ENCODE data around the gene PLCD1.
"Not testable (repeated sequence)": the region's sequence is repeated elsewhere in the genome, so short reads cannot be mapped to it uniquely, and the experiment has no call there.

Gene PLCD1

DNA sequence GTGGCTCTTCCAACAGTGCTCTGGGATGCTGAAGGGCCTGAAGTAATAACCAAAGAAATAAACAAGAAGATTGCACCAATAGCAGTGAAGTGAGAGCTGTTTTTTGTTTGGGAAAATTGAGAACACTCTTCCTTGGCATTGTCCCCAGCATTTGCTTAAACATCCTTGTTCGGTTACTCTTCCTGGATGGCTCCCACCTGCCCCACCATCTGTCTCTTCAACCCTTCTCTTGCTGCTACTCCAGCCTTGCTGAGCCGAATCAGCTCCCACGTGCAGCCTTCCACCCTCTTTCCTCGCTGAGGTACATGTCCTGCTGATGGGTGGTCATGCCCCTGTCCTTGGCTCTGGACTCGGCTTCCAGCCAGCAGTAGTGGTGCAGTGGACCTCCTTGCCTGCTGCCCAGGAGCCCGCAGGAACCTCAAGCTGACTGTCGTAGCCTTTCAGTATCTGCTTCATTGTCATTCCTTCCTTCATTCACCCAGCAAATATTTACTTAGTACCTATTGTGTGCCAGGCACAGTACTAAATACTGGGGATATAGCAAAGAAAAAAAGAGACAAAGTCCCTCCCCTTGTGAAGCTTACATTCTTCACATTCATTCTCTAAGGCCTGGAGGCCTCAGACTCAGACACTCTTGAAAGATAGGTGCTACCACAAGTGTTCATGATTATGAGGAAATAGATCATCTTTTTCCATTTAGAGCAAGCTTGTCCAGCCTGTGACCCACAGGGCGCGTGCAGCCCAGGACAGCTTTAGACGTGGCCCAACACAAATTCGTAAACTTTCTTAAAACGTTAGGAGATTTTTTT lies 56.0 kb downstream of the PLCD1 start:
- no peak for DNase-seq (ENCODE audit: low read depth)
- H3K4me3 ChIP-seq (ENCODE audit: low read depth, low read length) = no peak overlapping the region

DNA sequence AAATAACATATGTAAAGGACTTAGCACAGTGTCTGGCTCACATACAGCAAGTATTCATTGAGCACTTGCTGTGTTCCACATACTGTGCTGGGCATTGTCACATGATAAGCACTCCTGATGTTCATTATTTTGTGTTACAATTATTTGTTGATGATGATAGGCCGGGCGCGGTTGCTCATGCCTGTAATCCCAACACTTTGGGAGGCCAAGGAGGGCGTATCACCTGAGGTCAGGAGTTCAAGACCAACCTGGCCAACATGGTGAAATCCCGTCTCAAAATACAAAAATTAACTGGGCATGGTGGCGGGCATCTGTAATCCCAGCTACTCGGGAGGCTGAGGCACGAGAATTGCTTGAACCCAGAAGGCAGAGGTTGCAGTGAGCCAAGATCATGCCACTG lies 57.4 kb downstream of the PLCD1 start:
- H3K4me3 ChIP-seq (ENCODE audit: low read depth, low read length); DNase-seq (ENCODE audit: low read depth): not testable (repeated sequence)

DNA sequence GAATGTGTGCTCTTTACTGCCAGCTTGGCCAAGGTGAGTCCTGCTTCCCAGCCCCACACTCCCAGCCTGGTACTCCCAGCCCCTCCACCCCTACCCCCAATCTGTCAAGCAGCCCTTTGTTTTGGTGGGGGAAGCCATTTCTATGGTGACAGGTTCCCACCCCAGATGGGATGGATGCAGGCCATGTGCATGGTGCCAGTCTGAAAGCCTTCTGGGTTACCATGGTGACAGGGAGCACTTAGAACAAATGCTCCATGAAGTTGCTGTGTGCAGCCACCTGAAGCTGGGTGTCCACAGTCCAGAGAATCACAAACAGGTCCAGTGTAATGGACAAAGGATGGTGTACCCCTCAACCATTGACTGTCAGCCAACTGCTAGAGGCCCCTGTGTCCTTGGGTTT lies 58.0 kb downstream of the PLCD1 start:
- H3K4me3 ChIP-seq (ENCODE audit: low read depth, low read length) = no peak overlapping the region
- no peak for DNase-seq (ENCODE audit: low read depth)

DNA sequence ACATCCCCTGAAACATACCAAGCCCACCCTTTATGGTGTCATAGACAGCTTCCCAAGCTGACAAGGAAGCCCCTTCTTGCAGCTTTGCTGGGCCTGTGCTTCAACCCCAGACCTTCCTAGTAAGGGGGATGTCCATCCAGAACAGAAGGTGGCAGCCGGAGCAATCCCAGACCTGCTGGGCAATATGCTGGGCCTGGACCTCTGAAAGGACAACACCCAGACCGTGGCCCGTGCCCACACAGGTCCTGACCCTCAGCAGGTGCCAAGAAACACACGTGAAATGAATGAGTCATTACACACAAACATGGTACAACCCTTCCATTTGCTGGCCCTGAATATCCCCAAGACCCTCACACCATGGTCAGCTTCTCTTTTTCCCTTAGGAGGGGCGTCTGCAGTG lies 58.6 kb downstream of the PLCD1 start:
- no peak overlapping the region for H3K4me3 ChIP-seq (ENCODE audit: low read depth, low read length)
- no peak for DNase-seq (ENCODE audit: low read depth)

DNA sequence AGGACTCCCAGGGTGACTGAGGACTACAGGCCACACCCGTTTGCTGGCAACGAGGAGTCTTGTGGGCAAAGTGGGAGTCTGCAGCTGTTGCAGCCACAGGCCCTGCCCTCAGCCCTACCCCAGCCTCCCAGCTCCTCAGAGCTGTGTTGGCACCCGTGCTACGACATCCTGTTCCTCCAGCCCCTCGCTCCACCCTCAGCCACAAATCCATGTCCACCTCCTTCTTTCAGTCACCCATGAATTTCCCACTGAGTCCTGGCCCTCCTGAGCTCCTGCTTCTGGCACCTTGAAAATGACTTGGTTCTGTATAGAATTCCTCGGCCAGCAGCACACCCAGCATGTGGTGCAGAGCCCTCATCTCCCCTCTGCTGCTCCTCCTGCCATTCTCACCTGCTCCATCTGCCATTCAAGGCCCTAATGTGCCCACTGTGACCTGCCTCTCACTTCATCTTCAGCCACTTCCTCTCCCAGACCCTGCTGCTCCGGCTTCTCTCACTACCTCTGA lies 59.8 kb downstream of the PLCD1 start:
- DNase-seq (ENCODE audit: low read depth) = peak; percentile 24
- H3K4me3 ChIP-seq (ENCODE audit: low read depth, low read length) = no peak overlapping the region

DNA sequence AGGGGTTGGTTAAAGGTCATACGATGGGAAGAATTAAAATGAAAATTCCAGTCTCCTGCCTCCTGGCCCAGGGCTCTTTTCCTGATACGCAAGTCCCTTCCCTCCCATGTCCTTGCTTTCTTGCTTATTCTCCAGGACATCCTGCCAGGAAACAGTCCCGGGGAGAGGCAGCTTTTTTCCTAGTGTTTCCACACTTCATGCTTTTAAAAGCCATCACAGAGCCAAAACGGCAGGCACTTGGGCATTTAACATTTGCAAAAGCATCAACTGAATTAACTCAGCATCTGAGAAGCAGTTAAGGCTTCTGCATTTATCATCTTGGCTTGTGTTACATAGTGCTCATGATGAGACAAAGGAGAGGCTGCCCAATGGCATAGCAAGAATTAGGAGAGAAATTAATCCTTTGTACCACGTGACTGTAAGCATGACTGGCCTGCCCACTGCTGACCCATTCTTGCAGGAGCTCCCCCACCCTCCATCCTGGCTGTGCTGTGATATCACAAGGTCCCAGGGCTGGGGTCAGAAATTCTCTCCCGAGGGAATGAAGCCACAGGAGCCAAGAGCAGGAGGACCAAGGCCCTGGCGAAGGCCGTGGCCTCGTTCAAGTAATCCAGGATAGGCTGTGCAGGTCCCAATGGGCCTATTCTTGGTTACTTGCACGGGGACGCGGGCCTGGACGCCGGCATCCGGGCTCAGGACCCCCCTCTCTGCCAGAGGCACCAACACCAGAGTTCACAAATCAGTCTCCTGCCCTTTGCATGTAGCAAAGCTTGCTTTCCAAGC lies 60.4 kb downstream of the PLCD1 start:
- H3K4me3 ChIP-seq (ENCODE audit: low read depth, low read length) = no peak overlapping the region
- DNase-seq (ENCODE audit: low read depth) = no peak

DNA sequence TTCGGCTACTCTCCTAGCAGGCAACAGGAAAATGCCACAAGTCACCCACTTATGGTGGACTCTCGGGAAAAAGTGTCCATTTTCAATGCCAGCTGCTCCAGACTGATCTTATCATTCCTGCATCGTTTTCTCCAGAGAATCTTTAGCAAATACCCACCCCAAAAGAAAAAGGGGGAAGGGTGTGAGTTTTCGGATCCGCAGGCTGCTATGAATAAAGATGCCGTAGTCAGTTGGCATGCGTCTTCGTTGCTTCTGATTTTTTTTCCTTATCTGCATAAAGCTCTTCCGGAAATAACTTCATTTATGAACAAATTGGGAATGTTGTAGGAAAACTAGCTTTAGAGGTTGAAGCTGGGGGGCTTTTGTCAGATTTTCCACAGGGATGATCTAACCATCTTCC lies 61.2 kb downstream of the PLCD1 start:
- DNase-seq (ENCODE audit: low read depth) = no peak
- no peak overlapping the region for H3K4me3 ChIP-seq (ENCODE audit: low read depth, low read length)

DNA sequence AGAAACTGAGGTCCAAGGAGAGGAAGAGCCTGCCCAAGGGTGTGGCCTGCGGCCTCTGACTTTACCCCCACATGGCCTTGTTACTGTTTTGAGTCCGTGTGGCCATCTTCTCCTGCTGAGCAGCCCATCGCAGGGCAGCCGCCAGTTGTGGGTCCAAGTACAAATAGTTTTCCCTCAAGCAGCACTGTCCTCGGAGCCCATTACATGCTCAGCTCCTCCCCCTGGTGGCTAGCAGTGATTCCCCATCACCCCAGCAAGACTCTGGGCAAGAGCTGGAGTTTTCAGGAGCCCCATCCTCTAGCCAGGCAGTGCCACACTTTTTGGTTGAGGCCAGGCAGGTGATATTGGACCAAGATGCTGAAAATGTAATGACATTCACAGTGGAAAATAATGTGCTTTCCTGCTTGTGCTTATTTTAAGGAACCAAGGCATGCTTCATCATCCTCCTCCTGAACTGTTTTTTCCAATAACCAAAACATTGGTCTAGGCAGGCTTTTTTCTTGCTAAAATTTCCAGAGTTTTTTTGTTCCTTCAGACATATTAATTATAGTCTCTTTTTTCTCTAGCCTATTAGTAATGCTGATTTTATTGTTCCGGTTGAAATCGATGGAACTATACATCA lies 62.1 kb downstream of the PLCD1 start:
- DNase-seq (ENCODE audit: low read depth) = no peak
- H3K4me3 ChIP-seq (ENCODE audit: low read depth, low read length) = no peak overlapping the region

DNA sequence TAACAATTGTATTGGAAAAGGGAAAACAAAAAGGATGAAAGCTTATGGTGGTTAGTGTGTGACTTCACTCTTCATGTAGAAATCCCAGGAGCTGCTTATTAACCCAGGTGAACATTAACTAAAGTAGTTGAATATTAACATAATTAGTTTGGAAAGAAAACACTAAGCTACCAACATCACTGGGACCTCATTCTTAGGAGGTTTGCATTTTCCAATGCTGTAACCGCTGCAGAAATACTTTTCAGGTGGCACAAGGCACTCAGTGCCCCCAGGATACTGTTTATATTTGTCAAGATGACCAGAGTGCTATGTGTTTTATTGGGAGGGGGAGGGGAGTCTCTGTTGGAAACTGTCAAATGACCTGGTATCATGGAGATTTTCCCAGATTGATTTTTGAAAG lies 64.7 kb downstream of the PLCD1 start:
- DNase-seq (ENCODE audit: low read depth) = no peak

DNA sequence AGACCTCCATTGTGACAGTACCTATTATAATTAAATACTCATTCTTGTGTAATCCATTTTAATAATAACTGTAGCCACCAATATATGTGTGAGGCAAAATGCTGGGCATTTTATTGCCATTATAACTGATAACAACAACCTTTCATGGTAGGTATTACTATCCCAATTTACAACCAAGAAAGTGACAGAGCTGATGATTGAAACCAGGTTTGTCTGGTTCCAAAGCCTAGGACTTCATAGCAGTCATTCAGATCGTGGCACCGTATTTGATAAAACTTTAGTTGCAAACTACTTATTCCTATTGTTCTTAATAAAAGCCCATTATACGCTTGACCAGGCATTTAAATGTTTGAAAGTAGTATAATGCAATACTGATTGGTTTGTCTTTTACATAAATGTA lies 65.3 kb downstream of the PLCD1 start:
- no peak for DNase-seq (ENCODE audit: low read depth)
- no peak overlapping the region for H3K4me3 ChIP-seq (ENCODE audit: low read depth, low read length)

More for the DNA sequence above, 64.7 kb downstream of the PLCD1 start:
- H3K4me3 ChIP-seq (ENCODE audit: low read depth, low read length) = no peak overlapping the region

DNA sequence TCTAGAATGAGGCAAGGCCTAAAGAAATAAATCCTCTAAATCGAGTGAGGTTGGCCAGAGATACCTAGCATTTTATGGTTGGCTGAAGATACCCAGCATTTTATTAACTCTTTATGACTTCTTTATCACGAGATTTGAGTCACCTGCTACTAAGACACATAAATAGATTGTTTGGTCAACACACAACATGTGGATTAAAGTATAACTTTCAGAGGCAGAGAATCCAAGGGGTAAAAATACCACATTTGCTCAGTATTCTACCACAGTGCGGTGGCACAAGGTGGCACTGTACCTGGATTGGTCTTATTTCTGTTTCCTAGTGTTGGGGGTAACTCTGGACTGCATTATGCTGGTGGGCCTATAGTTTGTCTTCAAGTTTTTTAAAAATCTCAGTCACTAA lies 65.8 kb downstream of the PLCD1 start:
- H3K4me3 ChIP-seq (ENCODE audit: low read depth, low read length) = no peak overlapping the region
- no peak for DNase-seq (ENCODE audit: low read depth)

DNA sequence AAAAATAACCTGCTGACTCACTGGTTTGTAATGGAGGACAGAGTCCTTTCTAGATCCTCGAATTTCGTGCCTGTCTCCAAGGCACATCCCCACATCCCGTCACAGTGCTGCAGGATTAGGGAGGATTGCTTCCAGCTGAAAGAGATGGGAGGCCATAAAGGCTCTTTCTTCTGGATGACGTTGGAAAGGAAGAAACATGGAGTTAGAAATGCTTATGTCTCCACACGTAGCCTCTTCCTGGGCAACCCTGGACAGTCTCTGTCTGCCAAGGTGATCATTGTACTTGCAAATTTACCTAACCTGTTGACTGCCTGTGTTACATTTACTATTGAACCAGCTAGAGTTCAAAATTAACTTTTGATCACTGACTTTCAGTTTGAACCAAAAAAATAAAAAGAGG lies 66.4 kb downstream of the PLCD1 start:
- no peak for DNase-seq (ENCODE audit: low read depth)
- H3K4me3 ChIP-seq (ENCODE audit: low read depth, low read length) = no peak overlapping the region

DNA sequence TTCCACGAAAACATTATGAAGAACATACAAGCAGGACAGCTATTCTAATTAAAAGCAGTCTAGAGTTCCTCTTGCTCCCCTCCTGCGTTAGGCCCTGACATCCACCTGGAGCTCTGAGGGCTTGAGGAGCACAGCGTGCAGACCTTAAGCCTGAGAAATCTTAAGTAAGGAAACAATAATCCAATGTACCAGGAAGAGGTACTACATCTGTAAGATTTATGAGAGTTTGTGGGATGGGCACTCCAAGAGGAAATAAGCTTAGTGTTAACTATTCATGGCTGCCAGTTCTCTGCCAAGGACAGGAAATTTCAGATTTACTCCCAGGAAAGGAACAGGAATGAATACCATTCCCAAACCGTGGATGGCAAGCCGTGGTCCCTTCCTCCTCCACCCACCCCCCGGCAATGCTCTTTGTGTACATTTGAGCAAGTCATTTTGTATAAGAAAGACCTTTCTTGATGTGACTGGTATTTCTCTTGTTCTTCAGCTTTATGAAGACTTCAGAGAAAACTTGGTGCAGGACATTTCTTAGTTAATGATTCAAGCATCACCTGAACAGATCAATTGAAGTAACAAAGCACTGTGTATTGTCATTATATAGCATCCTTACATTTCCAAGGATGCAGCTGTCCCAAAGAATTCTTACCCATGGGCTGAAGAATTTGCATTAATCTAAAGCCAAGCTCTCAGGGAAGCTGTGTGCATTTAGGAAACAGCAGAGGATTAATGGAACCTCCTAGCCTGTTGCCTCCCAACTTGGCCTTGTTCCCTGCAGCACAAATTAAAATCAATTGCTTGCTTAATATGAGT lies 67.6 kb downstream of the PLCD1 start:
- DNase-seq (ENCODE audit: low read depth) = no peak
- no peak overlapping the region for H3K4me3 ChIP-seq (ENCODE audit: low read depth, low read length)

DNA sequence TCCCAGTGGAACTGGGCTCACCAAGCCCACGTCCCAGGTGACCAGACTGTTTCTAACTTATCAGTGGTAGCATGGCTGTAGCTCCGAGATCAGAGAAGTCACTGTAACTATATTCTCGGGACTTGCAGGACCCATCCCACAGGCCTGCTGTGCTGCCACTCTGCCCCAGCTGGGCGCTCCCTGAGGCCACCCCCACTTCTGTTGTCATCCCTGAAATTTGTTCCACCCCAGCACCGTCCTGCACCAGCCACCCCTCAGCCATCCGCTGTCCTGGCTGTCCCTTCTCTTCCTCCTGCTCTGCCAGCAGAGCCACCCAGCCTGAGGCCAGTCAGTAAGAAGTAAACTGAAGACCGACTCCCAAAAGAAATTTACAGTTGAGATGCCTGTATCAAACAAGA lies 71.9 kb downstream of the PLCD1 start:
- no peak overlapping the region for H3K4me3 ChIP-seq (ENCODE audit: low read depth, low read length)
- no peak for DNase-seq (ENCODE audit: low read depth)
